T-cell (primary cell): Measurements from ENCODE around the gene PAK1. TPM values are rescaled to one million over a fixed set of nuclear protein-coding genes. Genes with fewer than 3 reads are reported as not detected.

Source experiments
- ATAC-seq, 4 experiments: fragments of 200-7000 bp in 3 of 4; fragments of 150-1000 bp in 1 of 4; cut with Tn5 transposase; replicated peaks in 1 of 4; 1 replicate in 3 of 4; 2 replicates in 1 of 4; pipeline ENCODE4 v1.10.0; 2021; ENCODE audit warnings: moderate library complexity in 3 of 4, mild to moderate bottlenecking in 2 of 4, moderate number of reproducible peaks in 1 of 4
- CTCF ChIA-PET, 2 donors: fragments of 300-600 bp; sonication (Branson Sonifier 250); formaldehyde crosslinking; loops; one replicate each; lab custom pipeline; 2022; ENCODE audit warnings: antibody characterized with exemption in 2 of 2; lab: Charles Lee
- POLR2A ChIA-PET, 2 donors: fragments of 300-600 bp; sonication (Branson Sonifier 250); formaldehyde crosslinking; loops; one replicate each; lab custom pipeline; 2022; ENCODE audit warnings: antibody characterized with exemption in 2 of 2; lab: Charles Lee
- DNase-seq, 35 experiments: peaks; one replicate each; pipeline versions ENCODE4 v3.0.0 to v3.0.0-alpha.2; 2013 to 2023
- H3K27ac ChIP-seq: one replicate; pipeline ENCODE4 v1.5.1; 2013; ENCODE audit warnings: low read length
- H3K27me3 ChIP-seq, 2 experiments: replicated peaks in 1 of 2; 1 replicate in 1 of 2; 2 replicates in 1 of 2; pipeline versions ENCODE4 v1.6.1 to v1.7.0; 2013; ENCODE audit warnings: low read length in 1 of 2, mixed read lengths in 1 of 2; ENCODE audit not compliant: control insufficient read depth in 2 of 2, insufficient read depth in 2 of 2; ENCODE audit errors: extremely low read depth in 1 of 2
- H3K36me3 ChIP-seq, 2 donors: 1 replicate in 1 of 2; 2 replicates in 1 of 2; pipeline versions ENCODE4 v1.6.1 to v1.7.0; 2013; ENCODE audit warnings: low read length in 1 of 2; ENCODE audit not compliant: control insufficient read depth in 2 of 2, insufficient read depth in 1 of 2; ENCODE audit errors: extremely low read depth in 1 of 2
- H3K4me1 ChIP-seq, 2 experiments: 1 replicate in 1 of 2; 2 replicates in 1 of 2; pipeline versions ENCODE4 v1.6.1 to v1.7.0; 2013; ENCODE audit warnings: low read length in 2 of 2, mixed read lengths in 1 of 2; ENCODE audit not compliant: insufficient read depth in 2 of 2, control insufficient read depth in 1 of 2; ENCODE audit errors: extremely low read depth in 1 of 2
- H3K4me3 ChIP-seq, 2 donors: 1 replicate in 1 of 2; 2 replicates in 1 of 2; pipeline versions ENCODE4 v1.5.1 to v1.7.0; 2013; ENCODE audit warnings: mild to moderate bottlenecking in 2 of 2, low read length in 1 of 2, moderate library complexity in 1 of 2; ENCODE audit not compliant: control insufficient read depth in 1 of 2; ENCODE audit errors: extremely low read depth in 1 of 2
- H3K9me3 ChIP-seq: 2 replicates; pipeline ENCODE4 v1.7.0; 2013
- H3K27ac Mint-ChIP-seq, 2 donors: one replicate each; pipeline ENCODE4 v1.8.0; 2020 to 2021; ENCODE audit warnings: mild to moderate bottlenecking in 2 of 2, mixed read lengths in 2 of 2
- H3K27me3 Mint-ChIP-seq, 2 donors: one replicate each; pipeline ENCODE4 v1.8.0; 2021 to 2022; ENCODE audit warnings: mixed read lengths in 2 of 2
- H3K36me3 Mint-ChIP-seq: one replicate; pipeline ENCODE4 v1.8.0; 2021; ENCODE audit warnings: mixed read lengths
- H3K4me1 Mint-ChIP-seq, 3 donors: one replicate each; pipeline ENCODE4 v1.8.0; 2020 to 2022; ENCODE audit warnings: mixed read lengths in 3 of 3, mild to moderate bottlenecking in 1 of 3
- H3K4me3 Mint-ChIP-seq, 3 donors: one replicate each; pipeline ENCODE4 v1.8.0; 2020 to 2022; ENCODE audit warnings: mild to moderate bottlenecking in 3 of 3, mixed read lengths in 3 of 3, moderate library complexity in 3 of 3
- H3K9me3 Mint-ChIP-seq, 3 donors: one replicate each; pipeline ENCODE4 v1.8.0; 2020 to 2022; ENCODE audit warnings: mixed read lengths in 3 of 3
- WGBS: methylation state at CpG from one replicate; pipeline ENCODE4 v1.1.5; 2013; ENCODE audit warnings: missing lambda C conversion rate; ENCODE audit not compliant: insufficient coverage; 5-methylcytosine and 5-hydroxymethylcytosine counted together
- total RNA-seq, 35 experiments: library from RNA in 6 of 35; stranded (reverse) in 6 of 35; fragments of 120-200 nt in 1 of 35; gene quantifications; one replicate each; pipeline versions ENCODE4 v1.2.1 to v1.2.4 and lab custom pipeline; 2013 to 2026

Gene PAK1
- total RNA-seq, 5 donors from 2014 or later (not counting 1 experiment from before 2014, with no cell fraction given) = 15.9 to 28.0 (median 18.7) TPM

DNA sequence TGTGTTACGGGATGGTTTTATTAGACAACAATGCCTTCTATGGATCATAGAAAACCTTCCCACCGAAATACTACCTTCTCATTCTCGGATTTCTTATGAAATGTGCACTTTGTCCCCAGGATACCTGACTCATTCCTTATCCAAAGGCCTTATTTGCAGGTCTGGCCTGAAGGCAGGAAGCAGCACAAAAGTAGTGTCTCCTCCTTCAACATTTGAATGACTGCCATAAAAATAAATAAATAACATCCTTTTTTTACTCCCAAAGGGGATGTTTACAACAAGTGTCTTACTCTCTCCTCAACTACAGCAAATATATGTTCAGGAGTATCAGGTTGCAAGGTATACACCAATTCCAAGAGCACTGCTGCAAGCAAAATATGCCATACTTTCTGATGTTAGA is 41.6 kb upstream of the PAK1 start:
- Mint-ChIP-seq H3K27ac (no peak overlapping the region), H3K4me3 (no peak overlapping the region), H3K4me1 (no peaks in the 10 kb centered on the region), H3K27me3 (peaks cover 9% of the 10 kb centered on the region in 2 donors), H3K9me3 (no peaks in the 10 kb centered on the region), H3K36me3 (no peaks in the 10 kb centered on the region)
- ATAC-seq (no peak), DNase-seq (no peak)
- Histone ChIP-seq H3K4me1 (no peaks in the 10 kb centered on the region), H3K4me3 (no peak overlapping the region), H3K36me3 (no peaks in the 10 kb centered on the region), H3K27ac (no peak overlapping the region), H3K27me3 (peaks cover 0 to 8% of the 10 kb centered on the region in 2 experiments), H3K9me3 (no peaks in the 10 kb centered on the region)
- POLR2A ChIA-PET = no interaction called here
- CTCF ChIA-PET = no interaction called here
- WGBS = no CpG with 5 or more reads among the region's 3 CpGs

DNA sequence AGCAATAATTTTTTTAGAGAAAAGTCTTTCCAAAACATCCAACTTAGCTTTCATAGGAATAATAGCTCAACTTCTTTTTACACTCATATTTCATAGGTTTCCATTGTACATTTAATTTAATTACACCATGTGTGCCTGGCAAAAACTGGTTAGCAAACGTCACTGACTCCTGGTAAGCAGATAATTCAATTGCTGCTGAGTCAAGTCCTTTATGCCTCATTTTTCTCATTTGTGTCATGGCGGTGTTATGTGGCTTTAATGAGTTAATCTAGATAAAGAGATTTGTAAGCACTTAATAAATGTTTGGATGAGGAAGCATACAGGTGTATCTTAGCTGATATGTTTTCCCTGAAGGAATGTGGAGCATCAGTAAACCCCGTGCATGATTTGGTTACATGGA is 41.2 kb upstream of the PAK1 start:
- H3K27ac ChIP-seq = no peak overlapping the region
- WGBS = 100% methylated on average over 1 of the region's 3 CpGs
- H3K4me1 ChIP-seq = no peaks in the 10 kb centered on the region
- Mint-ChIP-seq H3K27ac (no peak overlapping the region), H3K27me3 (peaks cover 9% of the 10 kb centered on the region in 2 donors), H3K4me3 (no peak overlapping the region), H3K9me3 (no peaks in the 10 kb centered on the region), H3K36me3 (no peaks in the 10 kb centered on the region), H3K4me1 (no peaks in the 10 kb centered on the region)
- ChIA-PET CTCF (no interaction called here), POLR2A (interaction anchor here in 1 of 2 donors (0.6 kb wide), 1 partner anchor 9 kb away, joined by 3 read pairs; no protein-coding TSS in a partner anchor)
- no peak for DNase-seq
- no peak for ATAC-seq
- H3K4me3 ChIP-seq = no peak overlapping the region
- H3K9me3 ChIP-seq = no peaks in the 10 kb centered on the region
- H3K27me3 ChIP-seq = peaks cover 0 to 8% of the 10 kb centered on the region in 2 experiments
- no peaks in the 10 kb centered on the region for H3K36me3 ChIP-seq

DNA sequence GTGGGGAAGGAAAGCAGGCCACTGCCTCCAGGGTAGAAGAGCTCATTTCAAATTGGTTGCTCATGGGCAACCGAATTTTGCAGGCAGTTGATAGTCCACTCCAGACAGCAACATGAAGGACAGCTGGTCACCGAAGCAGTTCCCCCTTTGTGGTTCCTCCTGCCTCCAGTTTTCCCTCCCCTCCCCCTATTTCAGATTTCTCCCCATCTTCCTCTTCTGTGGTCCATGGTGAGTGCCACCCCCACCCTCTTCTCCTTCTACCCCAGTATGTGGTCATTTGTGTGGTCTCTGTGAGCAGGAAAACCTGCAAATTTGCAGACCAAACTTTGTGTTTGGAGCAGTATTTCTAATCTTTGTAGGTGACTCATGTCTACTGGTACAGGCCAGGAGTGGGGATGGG is 38.2 kb upstream of the PAK1 start:
- POLR2A ChIA-PET = no interaction called here
- DNase-seq = no peak
- no peaks in the 10 kb centered on the region for H3K4me1 ChIP-seq
- H3K4me3 ChIP-seq = no peak overlapping the region
- H3K4me3 Mint-ChIP-seq = no peak overlapping the region
- 33% methylated on average over 1 of the region's 2 CpGs for WGBS
- no peaks in the 10 kb centered on the region for H3K4me1 Mint-ChIP-seq
- H3K9me3 ChIP-seq = no peaks in the 10 kb centered on the region
- no peak overlapping the region for H3K27ac Mint-ChIP-seq
- H3K27me3 Mint-ChIP-seq = peaks cover 9 to 14% of the 10 kb centered on the region in 2 donors
- H3K36me3 Mint-ChIP-seq = no peaks in the 10 kb centered on the region
- H3K9me3 Mint-ChIP-seq = no peaks in the 10 kb centered on the region
- H3K36me3 ChIP-seq = no peaks in the 10 kb centered on the region
- H3K27me3 ChIP-seq = peaks cover 0 to 8% of the 10 kb centered on the region in 2 experiments
- no peak overlapping the region for H3K27ac ChIP-seq
- CTCF ChIA-PET = no interaction called here
- ATAC-seq = no peak

DNA sequence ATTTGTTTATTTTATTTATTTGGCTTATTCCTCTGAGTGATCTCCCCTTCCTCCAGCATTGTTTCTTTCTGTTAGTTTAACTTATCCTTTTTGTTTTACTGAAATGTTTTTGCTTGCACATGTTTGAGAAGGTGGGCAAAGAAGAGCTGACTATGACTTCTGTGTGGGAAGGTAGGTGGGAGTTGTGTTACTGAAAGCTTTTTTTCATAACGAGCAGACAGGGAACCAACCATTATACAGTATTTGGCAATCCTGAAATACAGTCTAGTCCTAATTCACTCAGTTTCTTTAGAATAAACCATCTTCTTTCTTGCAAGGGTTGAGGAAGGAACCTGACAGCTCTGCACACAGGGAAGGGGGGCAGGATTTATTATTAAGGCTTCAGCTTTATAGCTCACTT is 37.0 kb upstream of the PAK1 start:
- ChIA-PET POLR2A (no interaction called here), CTCF (interaction anchor here in 1 of 2 donors (0.6 kb wide), 1 partner anchor 100 kb away, joined by 7 read pairs; no protein-coding TSS in a partner anchor)
- no peaks in the 10 kb centered on the region for H3K4me1 Mint-ChIP-seq
- peaks cover 14 to 17% of the 10 kb centered on the region in 2 donors for H3K27me3 Mint-ChIP-seq
- ATAC-seq (no peak), DNase-seq (no peak)
- Histone ChIP-seq H3K9me3 (no peaks in the 10 kb centered on the region), H3K27ac (no peak overlapping the region), H3K27me3 (peaks cover 0 to 8% of the 10 kb centered on the region in 2 experiments), H3K4me1 (no peaks in the 10 kb centered on the region), H3K36me3 (no peaks in the 10 kb centered on the region), H3K4me3 (no peak overlapping the region)
- no peaks in the 10 kb centered on the region for H3K9me3 Mint-ChIP-seq
- H3K36me3 Mint-ChIP-seq = no peaks in the 10 kb centered on the region
- no CpG with 5 or more reads among the region's 1 CpG for WGBS
- H3K27ac Mint-ChIP-seq = no peak overlapping the region
- H3K4me3 Mint-ChIP-seq = no peak overlapping the region

DNA sequence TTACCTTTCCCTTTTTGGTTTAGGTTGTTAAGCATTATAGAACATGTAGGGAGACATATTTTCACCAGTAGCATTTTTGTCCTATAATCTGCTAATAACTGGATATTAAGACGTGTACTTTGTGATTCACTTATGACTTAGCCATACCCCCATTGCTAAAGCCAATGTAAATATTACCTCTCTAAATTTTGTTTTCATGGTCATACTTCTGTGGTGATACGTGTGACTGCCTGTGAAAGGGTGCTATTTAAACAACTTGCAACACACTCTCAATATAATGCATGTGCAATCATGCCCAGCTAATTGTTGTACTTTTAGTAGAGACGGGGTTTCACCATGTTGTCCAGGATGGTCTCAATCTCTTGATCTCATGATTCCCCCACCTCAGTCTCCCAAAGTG is 36.2 kb upstream of the PAK1 start:
- no peaks in the 10 kb centered on the region for H3K9me3 ChIP-seq
- no peak overlapping the region for H3K4me3 ChIP-seq
- POLR2A ChIA-PET = interaction anchor here in 1 of 2 donors (1.1 kb wide), 1 partner anchor 81 kb away, joined by 3 read pairs; no protein-coding TSS in a partner anchor
- DNase-seq (no peak), ATAC-seq (no peak)
- no peaks in the 10 kb centered on the region for H3K4me1 Mint-ChIP-seq
- H3K27me3 Mint-ChIP-seq = peaks cover 21 to 23% of the 10 kb centered on the region in 2 donors
- no peaks in the 10 kb centered on the region for H3K9me3 Mint-ChIP-seq
- no peaks in the 10 kb centered on the region for H3K4me1 ChIP-seq
- H3K27ac ChIP-seq = no peak overlapping the region
- CTCF ChIA-PET = no interaction called here
- no peaks in the 10 kb centered on the region for H3K36me3 Mint-ChIP-seq
- H3K36me3 ChIP-seq = no peaks in the 10 kb centered on the region
- H3K27ac Mint-ChIP-seq = no peak overlapping the region
- WGBS = no CpG with 5 or more reads among the region's 3 CpGs
- H3K27me3 ChIP-seq = peaks cover 0 to 8% of the 10 kb centered on the region in 2 experiments
- no peak overlapping the region for H3K4me3 Mint-ChIP-seq

DNA sequence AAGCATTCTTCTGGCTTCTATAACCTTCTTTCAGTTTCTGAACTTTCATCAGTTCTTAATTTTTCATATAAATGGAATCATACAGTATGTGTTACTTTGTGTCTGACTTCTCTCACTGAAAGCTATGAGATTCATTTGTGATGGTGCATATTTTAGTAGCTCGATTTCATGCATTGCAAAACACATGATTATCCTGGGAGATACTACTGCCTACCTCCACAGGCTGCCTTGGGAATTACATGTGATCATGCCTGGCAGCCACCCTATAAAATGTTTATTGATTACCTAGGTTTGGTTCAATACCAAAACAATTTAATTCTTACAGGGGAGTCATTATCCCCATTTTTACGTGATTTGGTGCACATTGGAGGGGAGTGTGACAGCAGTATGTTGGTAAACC is 34.1 kb upstream of the PAK1 start:
- no peak overlapping the region for H3K27ac ChIP-seq
- peaks cover 0 to 8% of the 10 kb centered on the region in 2 experiments for H3K27me3 ChIP-seq
- ATAC-seq = no peak
- H3K4me3 ChIP-seq = no peak overlapping the region
- H3K4me3 Mint-ChIP-seq = no peak overlapping the region
- ChIA-PET POLR2A (no interaction called here), CTCF (no interaction called here)
- H3K9me3 Mint-ChIP-seq = no peaks in the 10 kb centered on the region
- H3K9me3 ChIP-seq = no peaks in the 10 kb centered on the region
- no peaks in the 10 kb centered on the region for H3K36me3 ChIP-seq
- WGBS = no CpG with 5 or more reads among the region's 2 CpGs
- H3K27me3 Mint-ChIP-seq = peaks cover 17 to 21% of the 10 kb centered on the region in 2 donors
- H3K27ac Mint-ChIP-seq = no peak overlapping the region
- no peaks in the 10 kb centered on the region for H3K4me1 Mint-ChIP-seq
- H3K4me1 ChIP-seq = no peaks in the 10 kb centered on the region
- no peaks in the 10 kb centered on the region for H3K36me3 Mint-ChIP-seq
- no peak for DNase-seq

DNA sequence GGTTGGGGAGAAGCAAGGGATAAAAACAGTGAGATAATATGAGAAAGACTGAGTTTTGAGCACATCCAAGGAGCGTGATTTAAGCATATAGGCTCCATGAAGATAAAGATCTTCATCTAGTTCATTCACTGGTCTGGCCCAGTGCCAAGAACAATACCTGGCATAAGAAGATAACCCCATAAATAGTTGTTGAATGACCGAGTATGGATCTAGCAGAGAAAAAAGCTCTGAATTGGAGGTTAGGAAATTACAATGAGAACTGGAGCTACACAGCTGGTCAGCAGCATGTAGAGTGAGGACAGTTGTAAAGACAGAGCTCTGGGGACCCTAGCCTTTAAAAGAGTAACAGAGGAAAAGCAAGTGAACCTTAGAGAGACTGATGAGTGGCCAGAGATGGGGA is 33.0 kb upstream of the PAK1 start:
- no peaks in the 10 kb centered on the region for H3K36me3 ChIP-seq
- H3K9me3 ChIP-seq = no peaks in the 10 kb centered on the region
- H3K4me1 ChIP-seq = no peaks in the 10 kb centered on the region
- Mint-ChIP-seq H3K27me3 (peaks cover 12 to 17% of the 10 kb centered on the region in 2 donors), H3K9me3 (no peaks in the 10 kb centered on the region), H3K4me3 (no peak overlapping the region), H3K27ac (no peak overlapping the region), H3K4me1 (no peaks in the 10 kb centered on the region), H3K36me3 (no peaks in the 10 kb centered on the region)
- no peak for ATAC-seq
- H3K4me3 ChIP-seq = no peak overlapping the region
- ChIA-PET CTCF (no interaction called here), POLR2A (no interaction called here)
- H3K27ac ChIP-seq = no peak overlapping the region
- no CpG with 5 or more reads among the region's 2 CpGs for WGBS
- peaks cover 0 to under 1% of the 10 kb centered on the region in 2 experiments for H3K27me3 ChIP-seq
- peak in 1 of 35 experiments; percentile 16 for DNase-seq
